Glutamatergic neuron (in vitro differentiated cells): ENCODE data around the gene IL1F10. TPM values are rescaled to one million over a fixed set of nuclear protein-coding genes. Genes with fewer than 3 reads are reported as not detected.

Experiments
- DNase-seq: peaks from one replicate; pipeline ENCODE4 v3.0.0; 2022
- H3K27ac Mint-ChIP-seq: one replicate; pipeline ENCODE4 v1.8.0; 2020; ENCODE audit warnings: mild to moderate bottlenecking, mixed read lengths, inconsistent platforms; ENCODE audit not compliant: unreplicated experiment
- H3K27me3 Mint-ChIP-seq: one replicate; pipeline ENCODE4 v1.8.0; 2020; ENCODE audit warnings: mild to moderate bottlenecking, moderate library complexity, mixed read lengths, inconsistent platforms; ENCODE audit not compliant: unreplicated experiment
- H3K36me3 Mint-ChIP-seq: one replicate; pipeline ENCODE4 v1.8.0; 2020; ENCODE audit warnings: mild to moderate bottlenecking, mixed read lengths, inconsistent platforms; ENCODE audit not compliant: unreplicated experiment
- H3K4me1 Mint-ChIP-seq: one replicate; pipeline ENCODE4 v1.8.0; 2020; ENCODE audit warnings: mild to moderate bottlenecking, low read depth, mixed read lengths, inconsistent platforms; ENCODE audit not compliant: unreplicated experiment
- H3K4me3 Mint-ChIP-seq: one replicate; pipeline ENCODE4 v1.8.0; 2020; ENCODE audit warnings: mild to moderate bottlenecking, mixed read lengths, inconsistent platforms; ENCODE audit not compliant: unreplicated experiment
- H3K9me3 Mint-ChIP-seq: one replicate; pipeline ENCODE4 v1.8.0; 2020; ENCODE audit warnings: mild to moderate bottlenecking, moderate library complexity, mixed read lengths, inconsistent platforms; ENCODE audit not compliant: unreplicated experiment
- total RNA-seq: library from RNA; stranded (reverse); fragmentation: NEBNext Ultra II Directional; extraction: Animal tissue kit (Norgen Biotek cat#: 25700); gene quantifications from one replicate; pipeline ENCODE4 v1.2.1, GENCODE V29; 2021; ENCODE audit not compliant: unreplicated experiment
- TF ChIP-seq, protein P1 (sequence below): fragments of 200-600 bp; sonication (generic); IDR thresholded peaks from one replicate; pipeline ENCODE4 v1.5.0; 2021; ENCODE audit not compliant: partially characterized antibody, unreplicated experiment

IL1F10 gene
- total RNA-seq, 1 donor from 2014 or later = not detected

DNA sequence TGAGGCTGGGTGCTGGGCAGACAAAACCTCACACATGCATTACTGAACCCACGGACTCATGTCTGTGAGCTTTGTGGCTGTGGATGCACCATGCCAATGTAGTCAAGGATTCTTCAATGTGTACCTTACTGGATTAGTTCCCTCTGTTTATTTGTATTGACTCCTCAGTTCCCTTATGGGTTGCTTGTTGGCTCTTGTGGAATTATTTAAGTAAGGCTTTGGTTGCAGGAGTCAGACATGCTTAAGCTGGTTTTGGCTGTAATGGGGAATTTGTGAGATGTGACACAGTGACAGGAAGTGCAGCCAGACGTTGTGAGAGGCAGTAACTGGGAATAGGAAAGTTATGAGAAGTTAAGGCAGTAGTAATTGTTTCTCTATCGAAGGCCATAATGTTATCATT lies 46.0 kb downstream of the IL1F10 start:
- Mint-ChIP-seq H3K4me1 (no peaks in the 10 kb centered on the region), H3K27ac (no peak overlapping the region), H3K36me3 (no peaks in the 10 kb centered on the region), H3K4me3 (no peak overlapping the region), H3K27me3 (no peaks in the 10 kb centered on the region), H3K9me3 (no peaks in the 10 kb centered on the region)
- TF ChIP-seq, protein P1, sequence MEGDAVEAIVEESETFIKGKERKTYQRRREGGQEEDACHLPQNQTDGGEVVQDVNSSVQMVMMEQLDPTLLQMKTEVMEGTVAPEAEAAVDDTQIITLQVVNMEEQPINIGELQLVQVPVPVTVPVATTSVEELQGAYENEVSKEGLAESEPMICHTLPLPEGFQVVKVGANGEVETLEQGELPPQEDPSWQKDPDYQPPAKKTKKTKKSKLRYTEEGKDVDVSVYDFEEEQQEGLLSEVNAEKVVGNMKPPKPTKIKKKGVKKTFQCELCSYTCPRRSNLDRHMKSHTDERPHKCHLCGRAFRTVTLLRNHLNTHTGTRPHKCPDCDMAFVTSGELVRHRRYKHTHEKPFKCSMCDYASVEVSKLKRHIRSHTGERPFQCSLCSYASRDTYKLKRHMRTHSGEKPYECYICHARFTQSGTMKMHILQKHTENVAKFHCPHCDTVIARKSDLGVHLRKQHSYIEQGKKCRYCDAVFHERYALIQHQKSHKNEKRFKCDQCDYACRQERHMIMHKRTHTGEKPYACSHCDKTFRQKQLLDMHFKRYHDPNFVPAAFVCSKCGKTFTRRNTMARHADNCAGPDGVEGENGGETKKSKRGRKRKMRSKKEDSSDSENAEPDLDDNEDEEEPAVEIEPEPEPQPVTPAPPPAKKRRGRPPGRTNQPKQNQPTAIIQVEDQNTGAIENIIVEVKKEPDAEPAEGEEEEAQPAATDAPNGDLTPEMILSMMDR = no peak
- DNase-seq = no peak

DNA sequence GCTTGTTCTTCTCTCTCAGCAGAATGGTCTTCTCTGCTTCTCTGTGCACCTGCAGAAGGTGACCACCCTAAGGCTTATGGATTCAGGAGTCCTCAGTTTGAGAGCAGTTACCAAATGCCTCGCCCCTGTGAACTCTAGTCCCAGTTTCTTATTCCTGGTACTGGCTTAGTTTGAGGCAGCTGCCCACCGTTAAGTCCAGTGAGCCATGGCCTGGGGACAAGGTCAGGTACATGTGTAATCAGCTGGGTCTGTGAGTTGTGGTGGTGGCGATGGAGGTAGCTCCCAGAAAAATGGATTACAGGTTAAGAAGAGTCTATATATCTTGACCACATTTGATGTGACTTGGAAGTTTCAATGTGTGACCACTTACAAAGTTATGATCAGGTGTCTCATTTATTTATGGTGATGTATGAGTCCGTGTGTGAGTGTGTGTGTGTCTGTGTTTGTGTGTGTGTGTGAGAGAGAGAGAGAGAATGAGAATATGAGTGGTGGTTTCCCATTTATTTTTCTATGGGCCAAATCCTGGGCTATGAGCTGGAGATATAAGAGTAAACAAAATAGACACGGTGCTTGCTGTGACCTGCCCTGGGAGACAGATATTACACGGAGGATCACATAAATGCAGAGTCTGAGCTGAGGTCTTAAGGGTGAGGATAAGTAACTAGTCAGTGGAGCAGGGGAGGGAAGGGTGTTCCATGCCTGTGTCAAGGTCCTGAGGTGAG lies 46.6 kb downstream of the IL1F10 start:
- no peak for DNase-seq
- TF ChIP-seq, protein P1 = no peak
- Mint-ChIP-seq H3K36me3 (no peaks in the 10 kb centered on the region), H3K4me3 (no peak overlapping the region), H3K27ac (no peak overlapping the region), H3K4me1 (no peaks in the 10 kb centered on the region), H3K9me3 (no peaks in the 10 kb centered on the region), H3K27me3 (no peaks in the 10 kb centered on the region)

DNA sequence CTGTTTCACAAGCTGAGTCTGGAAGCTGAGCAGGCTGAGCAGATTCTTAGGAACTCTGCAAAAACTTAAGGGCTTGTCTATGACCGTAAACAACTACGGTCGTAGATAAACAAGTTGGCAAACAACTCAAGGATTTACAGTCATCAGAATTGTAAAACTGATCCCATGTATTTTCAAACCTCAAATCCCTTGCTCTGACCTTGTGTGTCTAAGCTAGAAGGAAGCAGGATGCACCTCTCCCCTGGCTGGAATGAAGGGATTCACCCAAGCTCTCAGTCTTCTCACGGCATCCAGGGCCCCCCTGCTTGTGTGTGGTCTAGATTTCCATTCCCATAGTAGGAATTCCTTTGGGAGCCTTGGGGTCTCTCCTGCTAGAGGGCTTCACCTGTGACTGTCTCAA lies 47.2 kb downstream of the IL1F10 start:
- no peaks in the 10 kb centered on the region for H3K36me3 Mint-ChIP-seq
- no peak overlapping the region for H3K27ac Mint-ChIP-seq
- TF ChIP-seq, protein P1 = no peak
- DNase-seq = no peak
- no peaks in the 10 kb centered on the region for H3K27me3 Mint-ChIP-seq
- H3K4me1 Mint-ChIP-seq = no peaks in the 10 kb centered on the region
- no peaks in the 10 kb centered on the region for H3K9me3 Mint-ChIP-seq
- no peak overlapping the region for H3K4me3 Mint-ChIP-seq

DNA sequence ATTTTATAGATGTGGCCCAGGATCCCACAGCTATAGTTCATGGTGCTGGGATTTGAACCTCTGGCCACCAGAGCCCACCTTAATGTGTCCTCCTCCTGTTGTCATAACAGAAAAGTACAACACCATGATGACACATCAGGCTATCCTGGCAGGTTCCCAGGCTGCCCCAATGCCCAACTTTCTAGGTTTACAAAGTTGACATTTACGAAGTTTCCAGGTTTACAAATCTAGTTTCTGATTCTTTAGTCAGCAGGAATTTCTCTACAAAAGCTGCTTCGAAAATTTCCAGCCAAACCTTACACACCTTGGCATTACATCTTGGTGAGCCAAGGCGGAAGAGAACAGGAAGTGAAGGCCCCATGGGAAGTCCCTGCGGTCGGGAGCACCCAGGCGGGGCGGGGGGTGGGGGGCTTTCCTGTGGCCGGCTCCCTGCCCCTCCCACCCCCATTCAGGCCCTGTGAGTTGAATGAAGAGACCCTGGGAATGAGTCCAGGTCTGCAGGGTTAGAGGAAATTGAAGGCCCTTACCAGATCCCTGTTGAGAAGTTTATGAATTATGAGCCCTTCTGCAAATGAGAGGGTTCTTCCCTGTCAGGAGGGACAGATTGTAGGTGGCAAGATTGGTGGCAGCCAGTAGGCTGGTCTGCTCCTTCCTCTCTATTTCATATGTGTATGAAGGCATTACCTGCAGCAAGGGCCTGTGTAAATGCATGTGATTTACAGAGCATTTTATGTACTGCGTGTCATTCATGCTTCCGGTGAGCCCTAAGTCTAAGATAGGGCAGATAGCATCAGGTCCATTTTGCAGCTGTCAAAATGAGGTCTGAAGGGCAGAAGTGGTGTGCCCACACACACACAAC lies 48.6 kb downstream of the IL1F10 start:
- TF ChIP-seq, protein P1 = no peak
- no peaks in the 10 kb centered on the region for H3K4me1 Mint-ChIP-seq
- H3K4me3 Mint-ChIP-seq = no peak overlapping the region
- H3K9me3 Mint-ChIP-seq = no peaks in the 10 kb centered on the region
- no peak for DNase-seq
- no peaks in the 10 kb centered on the region for H3K36me3 Mint-ChIP-seq
- H3K27me3 Mint-ChIP-seq = no peaks in the 10 kb centered on the region
- no peak overlapping the region for H3K27ac Mint-ChIP-seq
